GM19452 (cell line): ENCODE data around the gene AADACL2.
"Not testable (repeated sequence)": the region's sequence is repeated elsewhere in the genome, so short reads cannot be mapped to it uniquely, and the experiment has no call there.

ENCODE experiments used
- ATAC-seq: cut with Tn5 transposase; IDR thresholded peaks from one replicate; pipeline ENCODE4 v1.9.1; 2021; ENCODE audit not compliant: unreplicated experiment

AADACL2 gene

GRCh38 chr3:151764699-151765098 is 31.0 kb downstream of the AADACL2 start:
- not testable (repeated sequence) for ATAC-seq

GRCh38 chr3:151765685-151766084 is 32.0 kb downstream of the AADACL2 start:
- no peak for ATAC-seq

GRCh38 chr3:151766454-151766853 is 32.7 kb downstream of the AADACL2 start:
- ATAC-seq, result no peak

DNA sequence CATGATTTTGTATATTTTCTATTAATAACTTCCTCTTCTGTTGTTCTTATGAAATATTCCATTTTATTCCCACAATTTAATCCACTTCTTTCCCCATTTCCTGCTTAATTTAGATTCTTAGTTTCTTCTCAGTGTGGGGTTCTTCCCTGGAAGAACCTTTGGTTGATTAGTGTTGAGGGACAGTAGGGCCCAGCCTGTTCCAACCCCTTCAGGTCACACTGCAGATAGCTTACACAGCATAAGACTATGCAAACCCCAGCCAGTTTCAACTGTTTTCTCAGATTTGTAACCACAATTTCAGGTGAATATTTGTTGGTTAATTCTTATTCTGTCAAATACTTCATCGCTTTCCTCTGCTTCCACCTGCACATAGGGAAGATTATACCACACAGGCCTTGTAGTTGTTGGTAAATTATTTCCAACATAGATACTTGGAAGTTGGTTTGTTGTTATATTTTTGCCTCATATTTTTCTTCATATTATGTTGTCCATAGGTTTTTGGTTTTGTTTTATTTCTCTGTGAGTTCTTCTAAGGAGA is 34.7 kb downstream of the AADACL2 start:
- no peak for ATAC-seq

GRCh38 chr3:151769175-151769574 is 35.4 kb downstream of the AADACL2 start:
- ATAC-seq, result no peak

GRCh38 chr3:151770956-151771355 is 37.2 kb downstream of the AADACL2 start:
- no peak for ATAC-seq

DNA sequence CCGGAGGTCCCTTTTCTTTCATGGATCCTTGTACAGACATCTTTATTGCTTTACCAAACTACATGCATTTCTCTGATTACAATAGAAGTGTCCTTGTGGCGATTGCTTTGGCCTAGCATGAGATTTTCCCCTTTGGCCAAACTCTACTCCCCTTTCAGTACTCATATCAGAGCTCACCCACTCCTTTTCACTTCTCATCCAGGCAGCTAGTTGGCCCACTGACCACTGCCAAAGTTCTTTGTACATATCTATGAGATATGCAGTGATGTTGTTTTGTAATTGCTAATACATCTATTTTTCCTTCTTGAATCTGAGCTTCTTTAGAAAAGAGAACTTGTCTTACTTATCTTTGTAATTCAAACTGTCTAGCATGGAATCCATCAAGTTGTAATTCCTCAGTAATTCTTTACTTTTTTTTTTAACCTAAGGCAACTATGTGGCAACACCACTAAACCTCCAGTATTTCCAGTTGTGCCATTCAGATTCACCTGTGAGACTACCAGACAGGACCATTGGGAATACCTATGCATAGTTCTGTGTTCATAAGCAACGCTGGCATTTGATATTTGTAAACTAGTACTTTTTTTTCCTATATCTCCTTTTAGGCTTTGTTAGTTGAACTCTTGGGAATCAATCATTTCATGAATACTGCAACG is 39.2 kb downstream of the AADACL2 start:
- no peak for ATAC-seq

GRCh38 chr3:151774235-151774634 is 40.5 kb downstream of the AADACL2 start:
- no peak for ATAC-seq

GRCh38 chr3:151774910-151775309 is 41.2 kb downstream of the AADACL2 start:
- ATAC-seq, result no peak

DNA sequence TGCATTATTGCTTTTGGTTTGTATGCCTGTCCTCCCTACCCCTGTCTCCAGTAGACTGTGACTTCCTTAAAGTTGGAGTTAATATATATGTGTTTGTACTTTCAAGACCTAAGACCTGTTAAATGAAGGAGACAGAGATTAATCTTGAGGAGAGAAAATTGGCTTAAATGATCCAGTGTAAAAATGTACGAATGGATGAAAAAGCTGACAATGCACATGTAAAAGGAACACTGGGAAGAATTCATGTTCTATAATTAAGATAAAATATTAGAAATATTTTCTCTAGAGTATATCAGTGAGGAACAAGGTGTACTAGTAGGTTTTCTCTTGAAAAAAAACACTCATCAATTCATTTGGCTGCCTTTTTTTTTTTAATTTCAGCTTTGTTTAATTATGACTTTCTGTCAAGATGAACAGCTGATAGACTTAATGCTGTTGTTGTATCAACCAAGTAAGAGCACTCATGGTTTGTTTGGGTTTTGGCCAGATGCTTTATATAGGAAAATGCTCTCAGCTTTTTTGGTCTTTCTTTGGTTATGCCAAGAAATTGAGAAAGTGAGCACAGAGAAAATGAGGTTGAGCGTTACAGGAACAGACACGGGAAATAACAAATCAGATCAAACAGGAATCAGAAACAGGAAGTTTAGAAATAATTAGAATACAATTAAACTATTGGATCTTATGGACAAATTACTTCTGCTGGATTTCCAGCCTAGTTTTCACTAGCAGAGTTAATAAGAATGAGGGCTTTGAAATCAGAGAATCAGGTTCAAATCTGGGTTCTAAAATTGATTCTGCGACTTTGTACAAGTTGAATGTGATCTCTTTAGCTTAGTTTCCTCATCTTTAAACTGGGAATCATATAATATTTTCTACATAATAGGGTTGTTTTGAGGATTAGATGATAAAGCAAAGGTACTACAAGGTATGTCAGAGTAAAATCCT is 41.9 kb downstream of the AADACL2 start:
- ATAC-seq, result no peak

GRCh38 chr3:151776259-151776740 is 42.6 kb downstream of the AADACL2 start:
- ATAC-seq, result no peak

- ATAC-seq, result no peak
These were observed 44.2 kb downstream of the AADACL2 start for GRCh38 chr3:151777880-151778279.

DNA sequence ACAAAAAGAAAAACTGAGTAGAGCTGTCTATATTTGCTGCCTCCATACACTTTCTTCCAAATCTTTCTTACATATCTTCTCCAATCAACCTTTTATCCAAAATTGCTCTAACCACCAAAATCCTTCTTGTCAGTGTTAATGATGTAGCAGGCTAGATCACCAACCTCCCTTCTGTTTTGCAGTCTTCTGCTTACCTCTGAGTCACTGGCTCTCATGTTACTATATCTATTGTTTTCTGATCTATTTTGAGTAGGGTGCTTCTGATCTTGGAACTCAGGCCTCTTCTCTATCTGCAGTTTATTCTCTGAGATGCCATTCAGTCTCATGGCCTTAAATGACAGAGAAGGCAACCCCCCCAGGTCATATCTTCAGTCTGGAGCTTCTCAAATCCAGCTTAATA is 53.9 kb downstream of the AADACL2 start:
- no peak for ATAC-seq

DNA sequence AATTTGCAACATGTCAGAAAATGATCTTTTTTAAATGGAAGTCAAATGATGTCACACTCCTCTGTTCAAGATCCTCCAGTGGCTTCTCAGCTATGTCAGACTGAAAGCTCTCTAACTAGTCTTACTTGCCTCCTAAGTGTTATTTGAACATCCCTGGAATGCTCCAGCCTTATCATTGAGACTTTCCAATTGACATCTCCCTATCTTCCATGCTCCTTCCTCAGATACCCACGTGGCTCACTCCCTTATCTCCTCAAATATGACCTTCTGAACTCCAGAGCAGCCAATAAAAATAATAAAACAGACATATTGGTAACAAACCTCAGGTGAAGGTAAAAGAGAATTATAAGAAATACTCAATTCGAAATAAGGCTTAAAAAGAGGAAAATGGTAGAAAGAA is 54.7 kb downstream of the AADACL2 start:
- no peak for ATAC-seq

GRCh38 chr3:151789853-151790463 is 56.2 kb downstream of the AADACL2 start:
- no peak for ATAC-seq

- not testable (repeated sequence) for ATAC-seq
These were observed 57.0 kb downstream of the AADACL2 start for GRCh38 chr3:151790763-151791162.

DNA sequence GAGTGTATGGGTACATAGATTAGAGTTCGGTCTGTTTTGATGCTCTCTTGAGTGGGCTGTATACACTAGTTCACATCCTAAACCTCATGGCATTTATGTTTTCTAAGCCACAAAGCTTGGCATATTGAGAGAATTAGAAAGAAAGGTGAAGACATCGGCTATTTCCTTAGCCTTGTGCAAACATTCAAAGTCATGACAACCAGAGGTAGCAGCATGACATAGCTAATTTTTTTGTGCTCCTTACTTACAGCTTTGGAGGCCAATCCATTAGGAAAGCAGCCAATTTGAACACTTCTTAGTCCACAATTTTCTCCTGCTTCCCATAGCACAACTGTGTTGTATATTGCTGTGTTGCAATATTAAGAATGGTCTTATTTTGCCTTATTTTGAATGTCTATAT is 58.7 kb downstream of the AADACL2 start:
- ATAC-seq, result no peak

DNA sequence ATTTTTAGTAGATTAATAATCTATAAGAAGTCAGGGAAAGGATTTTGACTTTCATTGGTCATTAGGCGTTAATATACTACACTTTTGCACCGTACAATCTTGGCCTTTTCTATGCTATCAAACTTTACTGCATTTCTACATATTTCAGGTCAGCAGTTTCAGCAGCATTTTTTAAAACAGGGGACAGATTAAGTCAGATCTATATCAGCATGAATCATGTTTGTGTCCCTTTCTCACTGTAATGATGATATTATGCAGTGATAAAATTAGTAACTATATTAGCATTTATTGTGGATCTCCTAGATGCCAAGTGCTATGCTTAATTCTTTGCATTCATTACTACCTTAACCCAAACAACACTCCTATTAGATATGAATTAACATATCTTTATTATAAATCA is 59.9 kb downstream of the AADACL2 start:
- no peak for ATAC-seq

GRCh38 chr3:151794080-151794479 is 60.4 kb downstream of the AADACL2 start:
- no peak for ATAC-seq

GRCh38 chr3:151795276-151795675 is 61.5 kb downstream of the AADACL2 start:
- no peak for ATAC-seq

DNA sequence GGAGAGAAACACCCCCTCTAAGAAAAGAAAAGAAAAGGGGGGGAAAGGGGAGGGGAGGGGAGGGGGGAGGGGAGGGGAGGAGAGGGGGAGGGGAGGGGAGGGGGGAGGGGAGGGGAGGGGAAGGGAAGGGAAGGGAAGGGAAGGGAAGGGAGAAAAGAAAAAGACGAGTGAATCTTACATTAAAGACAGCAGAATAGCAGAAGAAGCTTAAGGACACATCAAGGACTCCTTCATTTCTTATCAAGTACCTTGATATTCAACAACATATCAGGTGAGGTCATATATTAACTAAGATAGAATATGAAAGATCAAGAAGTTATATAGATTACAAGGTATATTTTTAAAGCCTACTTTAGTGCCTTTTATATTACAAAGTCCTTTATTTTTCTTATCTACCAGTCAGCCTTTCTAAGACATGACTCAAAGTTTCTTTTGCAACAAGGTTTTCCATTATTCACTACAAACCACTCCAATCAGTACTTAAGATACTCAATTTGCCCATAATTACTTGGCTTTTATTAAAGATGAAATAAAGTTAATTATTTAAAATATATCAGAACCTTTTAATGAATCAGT is 62.5 kb downstream of the AADACL2 start:
- ATAC-seq, result no peak
